Effector memory CD4-positive, alpha-beta T cell (primary cell): ENCODE measurements around the gene COL25A1.

ENCODE experiments used
- DNase-seq, 3 donors: peaks; one replicate each; pipeline ENCODE4 v3.0.0-alpha.2; 2020
- H3K27ac ChIP-seq: 2 replicates; pipeline ENCODE4 v1.7.0; 2013; ENCODE audit warnings: mild to moderate bottlenecking, low read length, moderate library complexity; ENCODE audit not compliant: insufficient read depth, poor library complexity, severe bottlenecking
- H3K27me3 ChIP-seq: replicated peaks from 2 replicates; pipeline ENCODE4 v1.7.0; 2013; ENCODE audit warnings: mild to moderate bottlenecking, low read length; ENCODE audit not compliant: insufficient read depth, control insufficient read depth, poor library complexity, severe bottlenecking
- H3K36me3 ChIP-seq: 2 replicates; pipeline ENCODE4 v1.7.0; 2013; ENCODE audit warnings: mild to moderate bottlenecking, low read length, moderate library complexity; ENCODE audit not compliant: control insufficient read depth, insufficient read depth
- H3K4me1 ChIP-seq: 2 replicates; pipeline ENCODE4 v1.7.0; 2013; ENCODE audit warnings: low read length, mild to moderate bottlenecking; ENCODE audit not compliant: control insufficient read depth, insufficient read depth, poor library complexity, severe bottlenecking
- H3K4me3 ChIP-seq: 2 replicates; pipeline ENCODE4 v1.7.0; 2013; ENCODE audit warnings: low read length, low read depth, mild to moderate bottlenecking; ENCODE audit not compliant: insufficient read depth, poor library complexity, severe bottlenecking
- H3K9me3 ChIP-seq: 2 replicates; pipeline ENCODE4 v1.7.0; 2013; ENCODE audit warnings: mild to moderate bottlenecking, low read length, moderate library complexity; ENCODE audit not compliant: control insufficient read depth

The COL25A1 gene

GRCh38 chr4:108901291-108901690 lies 401.2 kb downstream of the COL25A1 start:
- Histone ChIP-seq H3K27ac (no peak overlapping the region), H3K4me3 (no peak overlapping the region), H3K36me3 (no peaks in the 10 kb centered on the region), H3K9me3 (no peaks in the 10 kb centered on the region), H3K27me3 (no peaks in the 10 kb centered on the region), H3K4me1 (no peaks in the 10 kb centered on the region)
- DNase-seq: no peak

DNA sequence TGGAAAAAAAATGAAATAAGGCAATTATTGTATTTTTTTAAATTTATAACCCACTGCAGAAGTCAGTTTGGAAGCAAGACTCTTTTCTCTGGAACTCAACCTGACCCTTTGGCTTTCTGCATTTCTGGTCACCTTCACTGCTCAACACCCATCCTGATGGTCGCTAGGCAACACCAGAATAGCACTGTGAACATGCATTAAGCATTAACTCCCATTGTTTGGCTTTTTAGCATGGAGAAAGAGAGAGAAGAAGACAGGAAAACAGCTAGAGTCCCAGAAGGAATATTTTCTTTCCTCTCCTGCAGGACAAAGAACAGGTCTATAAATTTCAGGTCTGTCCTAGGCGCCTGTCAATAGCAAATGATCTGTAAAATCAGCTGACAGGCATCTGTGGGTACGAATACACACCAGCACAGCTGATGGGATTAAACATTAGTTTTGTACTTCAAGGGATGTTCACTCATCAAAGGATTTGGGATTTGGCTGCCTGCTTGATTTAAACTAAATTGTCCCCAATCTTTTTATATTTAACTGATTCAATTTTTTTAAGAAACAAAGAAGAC lies 402.4 kb downstream of the COL25A1 start:
- Histone ChIP-seq H3K27me3 (no peaks in the 10 kb centered on the region), H3K27ac (no peak overlapping the region), H3K4me1 (no peaks in the 10 kb centered on the region), H3K36me3 (no peaks in the 10 kb centered on the region), H3K4me3 (no peak overlapping the region), H3K9me3 (no peaks in the 10 kb centered on the region)
- no peak for DNase-seq

- Histone ChIP-seq H3K36me3 (no peaks in the 10 kb centered on the region), H3K9me3 (no peaks in the 10 kb centered on the region), H3K27ac (no peak overlapping the region), H3K4me3 (no peak overlapping the region), H3K27me3 (no peaks in the 10 kb centered on the region), H3K4me1 (no peaks in the 10 kb centered on the region)
- no peak for DNase-seq
Measured at GRCh38 chr4:108893468-108893867, 409.0 kb downstream of the COL25A1 start.

- DNase-seq: no peak
- H3K36me3 ChIP-seq: no peaks in the 10 kb centered on the region
- H3K4me3 ChIP-seq: no peak overlapping the region
- H3K4me1 ChIP-seq: no peaks in the 10 kb centered on the region
- no peaks in the 10 kb centered on the region for H3K27me3 ChIP-seq
- no peaks in the 10 kb centered on the region for H3K9me3 ChIP-seq
- no peak overlapping the region for H3K27ac ChIP-seq
Measured at GRCh38 chr4:108891896-108892590, 410.4 kb downstream of the COL25A1 start.

DNA sequence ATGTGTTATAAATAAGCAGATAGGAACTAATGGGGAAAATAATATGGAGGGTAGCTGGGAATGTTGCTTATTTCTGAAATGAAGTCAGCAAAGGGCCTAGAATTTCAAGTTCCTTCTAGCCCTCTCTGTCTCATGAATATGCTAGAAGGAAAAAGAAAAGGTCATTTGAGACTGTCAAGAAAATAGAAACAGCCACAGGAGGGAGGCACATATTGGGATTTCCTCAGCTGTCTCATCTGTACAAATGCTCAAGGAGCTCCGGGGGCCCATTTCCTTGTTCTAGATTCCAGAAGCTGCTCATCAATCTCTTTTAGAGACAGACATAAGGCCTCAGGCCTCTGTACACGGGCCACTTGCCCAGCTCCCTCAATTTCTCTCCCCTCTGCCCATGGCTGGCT lies 412.0 kb downstream of the COL25A1 start:
- Histone ChIP-seq H3K9me3 (no peaks in the 10 kb centered on the region), H3K36me3 (no peaks in the 10 kb centered on the region), H3K27me3 (peaks cover 3% of the 10 kb centered on the region), H3K4me3 (no peak overlapping the region), H3K27ac (no peak overlapping the region), H3K4me1 (no peaks in the 10 kb centered on the region)
- no peak for DNase-seq

DNA sequence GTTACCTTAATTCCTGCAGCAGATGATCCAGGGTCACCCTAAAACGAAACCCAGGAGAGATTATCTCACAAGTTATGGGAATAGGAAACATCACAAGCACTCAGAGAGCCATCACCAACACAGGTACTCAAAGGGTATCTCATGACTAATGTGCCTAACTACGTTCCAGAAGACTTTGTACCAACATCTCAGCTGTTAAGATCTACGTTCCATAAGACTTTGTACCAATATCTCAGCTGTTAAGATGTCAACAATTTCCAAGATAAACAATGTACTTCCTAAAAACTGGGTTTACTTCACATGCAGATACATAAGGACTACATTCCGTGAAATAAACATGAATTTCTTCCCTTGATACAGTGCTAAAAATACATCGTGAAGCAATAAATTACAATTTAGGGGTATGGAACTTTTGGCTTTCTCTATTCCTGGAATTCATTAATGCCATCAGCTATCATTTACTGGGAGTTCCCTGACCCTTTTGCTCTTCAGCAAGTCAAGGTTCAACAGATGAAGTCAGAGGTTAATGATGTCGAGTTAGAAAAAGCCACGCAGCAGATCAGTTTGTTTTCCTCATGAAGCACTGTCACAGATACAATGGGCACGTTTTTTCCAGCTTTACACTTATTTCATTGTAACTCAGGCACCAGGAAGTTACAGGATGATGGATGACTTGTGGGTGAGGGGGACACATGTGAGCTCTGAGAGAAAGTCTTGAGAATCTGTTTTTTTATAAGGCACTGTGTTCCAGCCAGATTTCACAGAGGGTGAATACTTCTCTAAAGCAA lies 412.6 kb downstream of the COL25A1 start:
- peaks cover 3% of the 10 kb centered on the region for H3K27me3 ChIP-seq
- H3K4me1 ChIP-seq: no peaks in the 10 kb centered on the region
- no peaks in the 10 kb centered on the region for H3K36me3 ChIP-seq
- no peak for DNase-seq
- no peak overlapping the region for H3K27ac ChIP-seq
- no peaks in the 10 kb centered on the region for H3K9me3 ChIP-seq
- no peak overlapping the region for H3K4me3 ChIP-seq

- no peak for DNase-seq
- Histone ChIP-seq H3K4me3 (no peak overlapping the region), H3K27ac (no peak overlapping the region), H3K4me1 (no peaks in the 10 kb centered on the region), H3K9me3 (no peaks in the 10 kb centered on the region), H3K36me3 (no peaks in the 10 kb centered on the region), H3K27me3 (peaks cover 3% of the 10 kb centered on the region)
Measured at GRCh38 chr4:108888769-108889168, 413.7 kb downstream of the COL25A1 start.

DNA sequence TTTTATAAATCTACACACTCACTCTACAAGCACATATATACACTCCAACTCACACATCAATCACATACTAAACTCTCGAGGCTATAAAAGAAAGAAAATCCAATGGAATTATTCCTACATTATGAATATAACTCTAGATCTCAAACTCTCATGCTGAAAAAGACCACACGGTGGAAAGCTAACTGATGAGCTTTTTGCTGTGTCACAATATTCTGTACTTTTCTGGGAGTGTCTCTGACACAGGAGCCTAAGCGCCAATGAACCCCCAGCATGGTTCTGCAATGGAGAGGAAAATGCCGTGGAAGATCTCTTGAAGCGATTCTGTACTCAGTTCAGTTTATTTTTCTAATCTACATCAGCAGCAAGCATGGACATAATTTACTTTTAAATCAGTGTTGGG lies 415.4 kb downstream of the COL25A1 start:
- H3K27ac ChIP-seq: no peak overlapping the region
- no peak for DNase-seq
- H3K27me3 ChIP-seq: peaks cover 3% of the 10 kb centered on the region
- no peak overlapping the region for H3K4me3 ChIP-seq
- H3K36me3 ChIP-seq: no peaks in the 10 kb centered on the region
- H3K9me3 ChIP-seq: no peaks in the 10 kb centered on the region
- no peaks in the 10 kb centered on the region for H3K4me1 ChIP-seq

- no peak for DNase-seq
- no peaks in the 10 kb centered on the region for H3K4me1 ChIP-seq
- peaks cover 3% of the 10 kb centered on the region for H3K27me3 ChIP-seq
- no peak overlapping the region for H3K4me3 ChIP-seq
- H3K27ac ChIP-seq: no peak overlapping the region
- H3K36me3 ChIP-seq: no peaks in the 10 kb centered on the region
- H3K9me3 ChIP-seq: no peaks in the 10 kb centered on the region
Measured at GRCh38 chr4:108885211-108885610, 417.2 kb downstream of the COL25A1 start.

GRCh38 chr4:108884596-108884995 lies 417.9 kb downstream of the COL25A1 start:
- no peak for DNase-seq
- Histone ChIP-seq H3K27me3 (peaks cover 3% of the 10 kb centered on the region), H3K4me3 (no peak overlapping the region), H3K4me1 (no peaks in the 10 kb centered on the region), H3K27ac (no peak overlapping the region), H3K9me3 (no peaks in the 10 kb centered on the region), H3K36me3 (no peaks in the 10 kb centered on the region)
